HEK293 (cell line): ENCODE results near the gene CLN5.

Experiments used
- CTCF ChIA-PET: fragments of 350-600 bp; formaldehyde crosslinking; extraction: SDS; loops from one replicate; lab custom pipeline; 2021; ENCODE audit warnings: antibody characterized with exemption; lab: Yijun Ruan, JAX
- POLR2A ChIA-PET: fragments of 300-600 bp; formaldehyde crosslinking; extraction: SDS; loops from one replicate; lab custom pipeline; 2020; ENCODE audit warnings: antibody characterized with exemption, inconsistent platforms; lab: Yijun Ruan, JAX
- H3K27ac ChIP-seq: fragments of 200-500 bp; sonication (Bioruptor generic); 2 replicates; pipeline ENCODE4 v1.5.1; 2014; ENCODE audit warnings: low read depth, low read length, control low read depth, inconsistent platforms; ENCODE audit errors: extremely low read depth
- H3K36me3 ChIP-seq, 2 experiments: fragments of 200-500 bp in 1 of 2; sonication (Bioruptor generic) in 1 of 2; 1 replicate in 1 of 2; 2 replicates in 1 of 2; pipeline ENCODE4 v1.5.1; 2014 to 2017; ENCODE audit warnings: inconsistent platforms in 2 of 2, low read length in 2 of 2; ENCODE audit not compliant: control insufficient read depth in 2 of 2, insufficient read depth in 1 of 2
- H3K4me1 ChIP-seq: fragments of 200-500 bp; sonication (Bioruptor generic); 2 replicates; pipeline ENCODE4 v1.5.1; 2014; ENCODE audit warnings: mild to moderate bottlenecking, low read length, inconsistent platforms; ENCODE audit not compliant: control insufficient read depth, insufficient read depth
- H3K4me3 ChIP-seq: 2 replicates; pipeline ENCODE4 v1.5.1; 2011; ENCODE audit warnings: low read depth, mild to moderate bottlenecking, control low read depth, low read length, moderate library complexity
- H3K9me3 ChIP-seq: fragments of 200-500 bp; sonication (Bioruptor generic); 2 replicates; pipeline ENCODE4 v1.5.1; 2014; ENCODE audit warnings: low read depth, low read length, inconsistent platforms; ENCODE audit not compliant: control insufficient read depth, insufficient read depth
- GFI1B ChIP-seq: fragments of 450-650 bp; formaldehyde crosslinking; IDR thresholded peaks from 2 replicates; pipeline ENCODE4 v1.5.1; 2016; ENCODE audit warnings: missing biosample characterization, missing genetic modification characterization
- GLI2 ChIP-seq: fragments of 450-650 bp; formaldehyde crosslinking; IDR thresholded peaks from 2 replicates; pipeline ENCODE4; 2017; ENCODE audit warnings: missing biosample characterization, missing genetic modification characterization, low read depth, borderline replicate concordance
- HOXA7 ChIP-seq: sonication (generic); formaldehyde crosslinking; IDR thresholded peaks from 2 replicates; pipeline ENCODE4 v1.8.1; 2022; ENCODE audit warnings: missing genetic modification reagents, borderline replicate concordance
- IKZF3 ChIP-seq: fragments of 450-650 bp; IDR thresholded peaks from 2 replicates; pipeline ENCODE4 v1.5.0; 2018; ENCODE audit warnings: missing biosample characterization, mild to moderate bottlenecking, missing genetic modification characterization, moderate library complexity
- KLF9 ChIP-seq: fragments of 450-650 bp; formaldehyde crosslinking; IDR thresholded peaks from 2 replicates; pipeline ENCODE4 v1.5.1; 2016; ENCODE audit warnings: missing biosample characterization, missing genetic modification characterization, low read depth
- MYNN ChIP-seq: fragments of 450-650 bp; formaldehyde crosslinking; IDR thresholded peaks from 2 replicates; pipeline ENCODE4 v1.5.1; 2016; ENCODE audit warnings: missing biosample characterization, missing genetic modification characterization, borderline replicate concordance
- OVOL3 ChIP-seq: fragments of 450-650 bp; formaldehyde crosslinking; IDR thresholded peaks from 2 replicates; pipeline ENCODE4 v1.5.1; 2016; ENCODE audit warnings: missing biosample characterization, missing genetic modification characterization
- SP2 ChIP-seq: fragments of 450-650 bp; formaldehyde crosslinking; IDR thresholded peaks from 2 replicates; pipeline ENCODE4 v1.5.1; 2016; ENCODE audit warnings: missing biosample characterization, missing genetic modification characterization
- ZBTB20 ChIP-seq: fragments of 450-650 bp; formaldehyde crosslinking; IDR thresholded peaks from 2 replicates; pipeline ENCODE4 v1.5.1; 2016; ENCODE audit warnings: missing biosample characterization, missing genetic modification characterization
- ZNF121 ChIP-seq: fragments of 450-650 bp; formaldehyde crosslinking; IDR thresholded peaks from 2 replicates; pipeline ENCODE4 v1.5.1; 2016; ENCODE audit warnings: missing biosample characterization, missing genetic modification characterization
- ZNF132 ChIP-seq: fragments of 450-650 bp; formaldehyde crosslinking; IDR thresholded peaks from 2 replicates; pipeline ENCODE4 v1.5.1; 2017; ENCODE audit warnings: missing biosample characterization, missing genetic modification characterization, borderline replicate concordance
- ZNF16 ChIP-seq: fragments of 450-650 bp; formaldehyde crosslinking; IDR thresholded peaks from 2 replicates; pipeline ENCODE4 v1.5.1; 2016; ENCODE audit warnings: low read depth, missing biosample characterization, missing genetic modification characterization
- ZNF174 ChIP-seq: fragments of 450-650 bp; formaldehyde crosslinking; IDR thresholded peaks from 2 replicates; pipeline ENCODE4 v1.5.0; 2017; ENCODE audit warnings: missing biosample characterization, mild to moderate bottlenecking, missing genetic modification characterization
- ZNF211 ChIP-seq: fragments of 450-650 bp; formaldehyde crosslinking; IDR thresholded peaks from 2 replicates; pipeline ENCODE4 v1.5.1; 2016; ENCODE audit warnings: low read depth, missing biosample characterization, missing genetic modification characterization
- ZNF214 ChIP-seq: fragments of 450-650 bp; formaldehyde crosslinking; IDR thresholded peaks from 2 replicates; pipeline ENCODE4 v1.5.1; 2017; ENCODE audit warnings: missing biosample characterization, mild to moderate bottlenecking, missing genetic modification characterization, borderline replicate concordance
- ZNF302 ChIP-seq: fragments of 450-650 bp; formaldehyde crosslinking; IDR thresholded peaks from 2 replicates; pipeline ENCODE4 v1.5.1; 2016; ENCODE audit warnings: missing biosample characterization, missing genetic modification characterization, low read depth
- ZNF549 ChIP-seq: fragments of 450-650 bp; IDR thresholded peaks from 2 replicates; pipeline ENCODE4 v1.5.1; 2018; ENCODE audit warnings: missing biosample characterization, missing genetic modification characterization, mild to moderate bottlenecking, inconsistent platforms, moderate library complexity
- ZNF624 ChIP-seq: fragments of 450-650 bp; formaldehyde crosslinking; IDR thresholded peaks from 2 replicates; pipeline ENCODE4 v1.5.1; 2017; ENCODE audit warnings: missing biosample characterization, missing genetic modification characterization
- ZNF660 ChIP-seq: fragments of 450-650 bp; IDR thresholded peaks from 2 replicates; pipeline ENCODE4 v1.5.1; 2018; ENCODE audit warnings: missing biosample characterization, mild to moderate bottlenecking, missing genetic modification characterization
- ZNF670 ChIP-seq: fragments of 450-650 bp; formaldehyde crosslinking; IDR thresholded peaks from 2 replicates; pipeline ENCODE4 v1.5.1; 2016; ENCODE audit warnings: missing biosample characterization, missing genetic modification characterization, low read depth
- ZNF747 ChIP-seq: fragments of 450-650 bp; formaldehyde crosslinking; IDR thresholded peaks from 2 replicates; pipeline ENCODE4 v1.5.1; 2016; ENCODE audit warnings: missing biosample characterization, missing genetic modification characterization
- ZNF777 ChIP-seq: fragments of 450-650 bp; formaldehyde crosslinking; IDR thresholded peaks from 2 replicates; pipeline ENCODE4 v1.5.1; 2017; ENCODE audit warnings: missing biosample characterization, missing genetic modification characterization, borderline replicate concordance
- ZSCAN16 ChIP-seq: fragments of 450-650 bp; formaldehyde crosslinking; IDR thresholded peaks from 2 replicates; pipeline ENCODE4 v1.5.1; 2016; ENCODE audit warnings: missing biosample characterization, missing genetic modification characterization
- TF ChIP-seq, protein P1 (sequence below): fragments of 450-650 bp; formaldehyde crosslinking; IDR thresholded peaks from 2 replicates; pipeline ENCODE4 v1.5.1; 2017; ENCODE audit warnings: missing biosample characterization, missing genetic modification characterization
- TF ChIP-seq, protein P2 (sequence below): fragments of 450-650 bp; formaldehyde crosslinking; IDR thresholded peaks from 2 replicates; pipeline ENCODE4 v1.5.1; 2017; ENCODE audit warnings: missing biosample characterization, missing genetic modification characterization
- TF ChIP-seq, protein P3 (sequence below): fragments of 450-650 bp; formaldehyde crosslinking; IDR thresholded peaks from 2 replicates; pipeline ENCODE4 v1.5.1; 2016; ENCODE audit warnings: missing biosample characterization, missing genetic modification characterization
- TF ChIP-seq, protein P4 (sequence below): fragments of 450-650 bp; formaldehyde crosslinking; IDR thresholded peaks from 2 replicates; pipeline ENCODE4 v1.5.1; 2016; ENCODE audit warnings: missing biosample characterization, missing genetic modification characterization
- TF ChIP-seq, protein P5 (sequence below): fragments of 450-650 bp; formaldehyde crosslinking; IDR thresholded peaks from 2 replicates; pipeline ENCODE4 v1.5.1; 2016; ENCODE audit warnings: missing biosample characterization, missing genetic modification characterization

CLN5 gene

DNA sequence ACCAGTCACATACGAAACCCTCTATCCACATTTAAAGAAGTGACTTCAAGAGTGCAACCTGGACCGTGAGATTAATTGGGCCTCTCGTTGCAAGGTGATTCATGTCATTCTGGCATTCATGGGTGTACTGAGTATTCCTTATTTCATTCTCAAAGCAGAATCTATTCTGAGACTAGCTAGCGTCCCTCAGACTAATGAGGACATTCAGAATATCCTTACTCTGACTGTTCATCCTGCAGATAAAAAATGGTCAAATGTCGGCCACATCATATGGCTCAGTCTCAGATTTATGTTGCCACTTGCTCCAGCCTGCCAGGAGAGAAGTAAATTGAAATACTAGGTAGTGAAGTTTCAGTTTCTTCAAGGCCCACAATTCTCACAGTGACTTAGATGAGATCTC, 36.2 kb upstream of the CLN5 start:
- Histone ChIP-seq H3K27ac (no peak overlapping the region), H3K4me1 (no peaks in the 10 kb centered on the region), H3K9me3 (no peaks in the 10 kb centered on the region), H3K4me3 (no peak overlapping the region), H3K36me3 (no peaks in the 10 kb centered on the region)
- TF ChIP-seq, protein P1, sequence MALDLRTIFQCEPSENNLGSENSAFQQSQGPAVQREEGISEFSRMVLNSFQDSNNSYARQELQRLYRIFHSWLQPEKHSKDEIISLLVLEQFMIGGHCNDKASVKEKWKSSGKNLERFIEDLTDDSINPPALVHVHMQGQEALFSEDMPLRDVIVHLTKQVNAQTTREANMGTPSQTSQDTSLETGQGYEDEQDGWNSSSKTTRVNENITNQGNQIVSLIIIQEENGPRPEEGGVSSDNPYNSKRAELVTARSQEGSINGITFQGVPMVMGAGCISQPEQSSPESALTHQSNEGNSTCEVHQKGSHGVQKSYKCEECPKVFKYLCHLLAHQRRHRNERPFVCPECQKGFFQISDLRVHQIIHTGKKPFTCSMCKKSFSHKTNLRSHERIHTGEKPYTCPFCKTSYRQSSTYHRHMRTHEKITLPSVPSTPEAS: no peak
- no peak for TF ChIP-seq KLF9
- TF ChIP-seq OVOL3 (tag by site-specific recombination): no peak
- no peak for TF ChIP-seq ZNF777 (tag by site-specific recombination)
- TF ChIP-seq ZNF624 (tag by site-specific recombination): no peak
- TF ChIP-seq, protein P2, sequence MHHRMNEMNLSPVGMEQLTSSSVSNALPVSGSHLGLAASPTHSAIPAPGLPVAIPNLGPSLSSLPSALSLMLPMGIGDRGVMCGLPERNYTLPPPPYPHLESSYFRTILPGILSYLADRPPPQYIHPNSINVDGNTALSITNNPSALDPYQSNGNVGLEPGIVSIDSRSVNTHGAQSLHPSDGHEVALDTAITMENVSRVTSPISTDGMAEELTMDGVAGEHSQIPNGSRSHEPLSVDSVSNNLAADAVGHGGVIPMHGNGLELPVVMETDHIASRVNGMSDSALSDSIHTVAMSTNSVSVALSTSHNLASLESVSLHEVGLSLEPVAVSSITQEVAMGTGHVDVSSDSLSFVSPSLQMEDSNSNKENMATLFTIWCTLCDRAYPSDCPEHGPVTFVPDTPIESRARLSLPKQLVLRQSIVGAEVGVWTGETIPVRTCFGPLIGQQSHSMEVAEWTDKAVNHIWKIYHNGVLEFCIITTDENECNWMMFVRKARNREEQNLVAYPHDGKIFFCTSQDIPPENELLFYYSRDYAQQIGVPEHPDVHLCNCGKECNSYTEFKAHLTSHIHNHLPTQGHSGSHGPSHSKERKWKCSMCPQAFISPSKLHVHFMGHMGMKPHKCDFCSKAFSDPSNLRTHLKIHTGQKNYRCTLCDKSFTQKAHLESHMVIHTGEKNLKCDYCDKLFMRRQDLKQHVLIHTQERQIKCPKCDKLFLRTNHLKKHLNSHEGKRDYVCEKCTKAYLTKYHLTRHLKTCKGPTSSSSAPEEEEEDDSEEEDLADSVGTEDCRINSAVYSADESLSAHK: no peak
- TF ChIP-seq ZNF16 (tag by site-specific recombination): no peak
- TF ChIP-seq, protein P3, sequence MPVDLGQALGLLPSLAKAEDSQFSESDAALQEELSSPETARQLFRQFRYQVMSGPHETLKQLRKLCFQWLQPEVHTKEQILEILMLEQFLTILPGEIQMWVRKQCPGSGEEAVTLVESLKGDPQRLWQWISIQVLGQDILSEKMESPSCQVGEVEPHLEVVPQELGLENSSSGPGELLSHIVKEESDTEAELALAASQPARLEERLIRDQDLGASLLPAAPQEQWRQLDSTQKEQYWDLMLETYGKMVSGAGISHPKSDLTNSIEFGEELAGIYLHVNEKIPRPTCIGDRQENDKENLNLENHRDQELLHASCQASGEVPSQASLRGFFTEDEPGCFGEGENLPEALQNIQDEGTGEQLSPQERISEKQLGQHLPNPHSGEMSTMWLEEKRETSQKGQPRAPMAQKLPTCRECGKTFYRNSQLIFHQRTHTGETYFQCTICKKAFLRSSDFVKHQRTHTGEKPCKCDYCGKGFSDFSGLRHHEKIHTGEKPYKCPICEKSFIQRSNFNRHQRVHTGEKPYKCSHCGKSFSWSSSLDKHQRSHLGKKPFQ (tag by site-specific recombination): no peak
- TF ChIP-seq IKZF3 (tag by site-specific recombination): no peak
- no peak for TF ChIP-seq ZNF174 (tag by site-specific recombination)
- TF ChIP-seq, protein P4, sequence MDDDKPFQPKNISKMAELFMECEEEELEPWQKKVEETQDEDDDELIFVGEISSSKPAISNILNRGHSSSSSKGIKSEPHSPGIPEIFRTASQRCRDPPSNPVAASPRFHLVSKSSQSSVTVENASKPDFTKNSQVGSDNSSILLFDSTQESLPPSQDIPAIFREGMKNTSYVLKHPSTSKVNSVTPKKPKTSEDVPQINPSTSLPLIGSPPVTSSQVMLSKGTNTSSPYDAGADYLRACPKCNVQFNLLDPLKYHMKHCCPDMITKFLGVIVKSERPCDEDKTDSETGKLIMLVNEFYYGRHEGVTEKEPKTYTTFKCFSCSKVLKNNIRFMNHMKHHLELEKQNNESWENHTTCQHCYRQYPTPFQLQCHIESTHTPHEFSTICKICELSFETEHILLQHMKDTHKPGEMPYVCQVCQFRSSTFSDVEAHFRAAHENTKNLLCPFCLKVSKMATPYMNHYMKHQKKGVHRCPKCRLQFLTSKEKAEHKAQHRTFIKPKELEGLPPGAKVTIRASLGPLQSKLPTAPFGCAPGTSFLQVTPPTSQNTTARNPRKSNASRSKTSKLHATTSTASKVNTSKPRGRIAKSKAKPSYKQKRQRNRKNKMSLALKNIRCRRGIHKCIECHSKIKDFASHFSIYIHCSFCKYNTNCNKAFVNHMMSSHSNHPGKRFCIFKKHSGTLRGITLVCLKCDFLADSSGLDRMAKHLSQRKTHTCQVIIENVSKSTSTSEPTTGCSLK (tag by site-specific recombination): no peak
- TF ChIP-seq GFI1B: no peak
- CTCF ChIA-PET: interaction anchor here (0.6 to 2.7 kb wide), 2 partner anchors 9 to 25 kb away, joined by 4 to 14 read pairs; no protein-coding TSS in a partner anchor
- POLR2A ChIA-PET: no interaction called here

DNA sequence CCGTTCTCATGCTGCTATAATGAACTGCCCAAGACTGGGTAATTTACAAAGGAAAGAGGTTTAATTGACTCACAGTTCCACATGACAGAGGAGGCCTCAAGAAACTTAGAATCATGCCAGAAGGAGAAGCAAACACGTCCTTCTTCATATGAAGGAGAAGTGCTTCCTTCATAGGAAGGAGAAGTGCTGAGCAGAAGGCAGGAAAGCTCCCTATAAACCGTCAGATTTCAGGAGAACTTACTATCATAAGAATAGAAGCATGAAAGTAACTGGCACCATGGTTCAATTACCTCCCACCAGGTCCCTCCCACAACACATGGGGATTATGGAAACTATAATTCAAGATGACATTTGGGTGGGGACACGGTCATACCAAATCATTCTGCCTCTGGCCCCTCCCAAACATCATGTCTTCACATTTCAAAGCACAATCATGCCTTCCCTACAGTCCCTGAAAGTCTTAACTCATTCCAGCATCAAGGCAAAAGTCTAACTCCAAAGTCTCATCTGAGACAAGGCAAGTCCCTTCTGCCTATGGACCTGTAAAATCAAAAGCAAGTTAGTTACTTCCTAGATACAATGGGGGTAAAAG, 32.9 kb upstream of the CLN5 start:
- Histone ChIP-seq H3K4me3 (no peak overlapping the region), H3K9me3 (no peaks in the 10 kb centered on the region), H3K4me1 (no peaks in the 10 kb centered on the region), H3K27ac (no peak overlapping the region), H3K36me3 (no peaks in the 10 kb centered on the region)
- ChIA-PET CTCF (no interaction called here), POLR2A (no interaction called here)
- TF ChIP-seq KLF9 (no peak), ZBTB20 (no peak), ZNF211 (tag by site-specific recombination) (no peak), ZNF747 (tag by site-specific recombination) (no peak), GLI2 (tag by site-specific recombination) (no peak), MYNN (tag by site-specific recombination) (no peak), ZNF302 (no peak), ZSCAN16 (tag by site-specific recombination) (no peak), ZNF660 (no peak), ZNF670 (tag by site-specific recombination) (no peak), ZNF549 (tag by site-specific recombination) (no peak), ZNF121 (tag by site-specific recombination) (no peak), SP2 (tag by site-specific recombination) (no peak), ZNF214 (tag by site-specific recombination) (no peak), ZNF132 (tag by site-specific recombination) (no peak), HOXA7 (no peak)
- TF ChIP-seq, protein P5, sequence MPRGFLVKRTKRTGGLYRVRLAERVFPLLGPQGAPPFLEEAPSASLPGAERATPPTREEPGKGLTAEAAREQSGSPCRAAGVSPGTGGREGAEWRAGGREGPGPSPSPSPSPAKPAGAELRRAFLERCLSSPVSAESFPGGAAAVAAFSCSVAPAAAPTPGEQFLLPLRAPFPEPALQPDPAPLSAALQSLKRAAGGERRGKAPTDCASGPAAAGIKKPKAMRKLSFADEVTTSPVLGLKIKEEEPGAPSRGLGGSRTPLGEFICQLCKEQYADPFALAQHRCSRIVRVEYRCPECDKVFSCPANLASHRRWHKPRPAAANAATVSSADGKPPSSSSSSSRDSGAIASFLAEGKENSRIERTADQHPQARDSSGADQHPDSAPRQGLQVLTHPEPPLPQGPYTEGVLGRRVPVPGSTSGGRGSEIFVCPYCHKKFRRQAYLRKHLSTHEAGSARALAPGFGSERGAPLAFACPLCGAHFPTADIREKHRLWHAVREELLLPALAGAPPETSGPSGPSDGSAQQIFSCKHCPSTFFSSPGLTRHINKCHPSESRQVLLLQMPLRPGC: no peak
